GM12878 (cell line): ENCODE results near the gene RPLP2. TPM values are rescaled to one million over a fixed set of nuclear protein-coding genes. Genes with fewer than 3 reads are reported as not detected.

Experiments used
- ATAC-seq: fragments of 200-7000 bp; cut with Tn5 transposase; 3 replicates; pipeline ENCODE4 v1.9.1; 2020; ENCODE audit warnings: mild to moderate bottlenecking, moderate library complexity
- BruUV-seq: library from RNA; stranded (reverse); fragments of 400-500 nt; replicated peaks from 2 replicates; lab custom pipeline; 2021; lab: Mats Ljungman, UMichigan
- CTCF ChIA-PET: fragments of 300-600 bp; sonication (Branson Sonifier 250); formaldehyde crosslinking; extraction: SDS; loops from one replicate; lab custom pipeline; 2021; ENCODE audit warnings: inconsistent platforms; lab: Yijun Ruan, JAX
- POLR2A ChIA-PET: fragments of 350-600 bp; formaldehyde crosslinking; extraction: SDS; loops from one replicate; lab custom pipeline; 2021; ENCODE audit warnings: inconsistent platforms; lab: Charles Lee
- RAD21 ChIA-PET: fragments of 300-600 bp; sonication (Branson Sonifier 250); formaldehyde crosslinking; loops from one replicate; lab custom pipeline; 2023; ENCODE audit warnings: antibody characterized with exemption; ENCODE audit not compliant: unreplicated experiment; lab: Charles Lee
- SMC1A ChIA-PET: fragments of 300-600 bp; sonication (Branson Sonifier 250); formaldehyde crosslinking; loops from one replicate; lab custom pipeline; 2023; ENCODE audit not compliant: unreplicated experiment, uncharacterized antibody; lab: Charles Lee
- DNase-seq: peaks from one replicate; pipeline ENCODE4 v3.0.0-alpha.2; 2011; ENCODE audit warnings: low read depth, low spot score
- FAIRE-seq: peaks from 3 replicates; lab custom pipeline; 2011; peaks lifted over from hg19 to GRCh38; lab: Jason Lieb, UNC
- H2AFZ ChIP-seq: 2 replicates; pipeline ENCODE4 v1.6.0; 2011; ENCODE audit warnings: low read depth, low read length, control low read depth; ENCODE audit not compliant: control insufficient read depth
- H3K27ac ChIP-seq: 2 replicates; pipeline ENCODE4 v1.5.1; 2011; ENCODE audit warnings: control low read depth; ENCODE audit not compliant: control insufficient read depth, insufficient read depth
- H3K27me3 ChIP-seq, 2 experiments: replicated peaks in 1 of 2; 2 replicates each; pipeline versions ENCODE4 v1.6.0 to v1.6.1; 2011; ENCODE audit warnings: low read length in 1 of 2; ENCODE audit not compliant: control insufficient read depth in 2 of 2, insufficient read depth in 2 of 2
- H3K36me3 ChIP-seq, 2 experiments: 2 replicates each; pipeline ENCODE4 v1.5.1; 2011; ENCODE audit warnings: low read length in 1 of 2; ENCODE audit not compliant: control insufficient read depth in 2 of 2, insufficient read depth in 2 of 2
- H3K4me1 ChIP-seq: 2 replicates; pipeline ENCODE4 v1.6.1; 2011; ENCODE audit warnings: mild to moderate bottlenecking, low read length, moderate library complexity, mixed read lengths; ENCODE audit not compliant: control insufficient read depth, insufficient read depth
- H3K4me2 ChIP-seq: 2 replicates; pipeline ENCODE4 v1.6.0; 2011; ENCODE audit warnings: control low read depth; ENCODE audit not compliant: control insufficient read depth, insufficient read depth
- H3K4me3 ChIP-seq: fragments of 200-600 bp; sonication (generic); 2 replicates; pipeline ENCODE4 v1.5.1; 2016
- H3K79me2 ChIP-seq: 2 replicates; pipeline ENCODE4 v1.6.0; 2011; ENCODE audit warnings: low read length; ENCODE audit not compliant: control insufficient read depth, insufficient read depth
- H3K9ac ChIP-seq: 2 replicates; pipeline ENCODE4 v1.8.0; 2011; ENCODE audit warnings: low read length, control low read depth, mixed read lengths; ENCODE audit not compliant: control insufficient read depth, insufficient read depth
- H3K9me3 ChIP-seq: replicated peaks from 3 replicates; pipeline ENCODE4 v1.5.1; 2011; ENCODE audit warnings: mild to moderate bottlenecking, low read length; ENCODE audit not compliant: control insufficient read depth, insufficient read depth
- H4K20me1 ChIP-seq: 2 replicates; pipeline ENCODE4 v1.6.0; 2011; ENCODE audit not compliant: control insufficient read depth, insufficient read depth
- CBFB ChIP-seq: IDR thresholded peaks from 2 replicates; pipeline ENCODE4 v1.6.1; 2016; ENCODE audit warnings: antibody characterized with exemption, low read depth
- CBX5 ChIP-seq: sonication (generic); IDR thresholded peaks from 2 replicates; pipeline ENCODE4 v1.6.1; 2016; ENCODE audit warnings: low read depth, moderate library complexity, mild to moderate bottlenecking, inconsistent platforms
- POLR2A ChIP-seq: IDR thresholded peaks from 2 replicates; pipeline ENCODE4 v1.6.1; 2011; ENCODE audit warnings: low read depth, mild to moderate bottlenecking, low read length
- POLR2AphosphoS5 ChIP-seq: IDR thresholded peaks from 2 replicates; pipeline ENCODE4 v1.6.1; 2011; ENCODE audit warnings: mild to moderate bottlenecking, low read length, inconsistent platforms
- RELB ChIP-seq: fragments of 450-650 bp; IDR thresholded peaks from 2 replicates; pipeline ENCODE4 v1.6.1; 2017; ENCODE audit warnings: low read depth, mild to moderate bottlenecking, moderate library complexity
- WGBS: methylation state at CpG from one replicate; pipeline ENCODE4 v1.1.6; 2016; ENCODE audit warnings: low lambda C conversion rate; ENCODE audit not compliant: insufficient replicate concordance, insufficient coverage; ENCODE audit errors: missing lambda C conversion rate; 5-methylcytosine and 5-hydroxymethylcytosine counted together
- in situ Hi-C: fragments of 300-500 bp; cut with MboI; formaldehyde crosslinking; loops from 9 replicates; pipeline ENCODE4 v1.14.3; 2018; ENCODE audit warnings: mixed read lengths
- intact Hi-C: fragments of 100-400 bp; cut with micrococcal nuclease; formaldehyde crosslinking; loops from one replicate; pipeline ENCODE4 v1.14.2; 2022; ENCODE audit not compliant: unreplicated experiment
- polyA plus RNA-seq, 11 experiments: library from polyadenylated mRNA; depleted of rRNA in 4 of 11; unstranded in 6 of 11; stranded (reverse) in 5 of 11; fragments of >200 nt; fragmentation: Nextera tagmentation in 4 of 11; fragmentation: Illumina TruSeq in 1 of 11; extraction: Ambion mirVana in 4 of 11; extraction: Trizol in 1 of 11; gene quantifications; 1 replicate in 1 of 11; 2 replicates in 10 of 11; pipeline versions ENCODE4 v1.2.1 to v1.2.3, GENCODE V29; 2011 to 2016; ENCODE audit warnings: inconsistent platforms in 2 of 11, missing spikeins in 2 of 11, low read depth in 1 of 11
- total RNA-seq, 4 experiments: library from RNA; depleted of rRNA in 3 of 4; stranded (reverse); fragments of >200 nt in 3 of 4; fragmentation: Illumina TruSeq in 1 of 4; extraction: Trizol in 1 of 4; gene quantifications; 2 replicates each; pipeline versions ENCODE4 v1.2.1 to v1.2.3, GENCODE V29; 2013 to 2021

The RPLP2 gene
- total and polyA plus RNA-seq, 10 of the 15 experiments (the other 5 are each of a cell fraction or from before 2014, with no cell fraction given), result 488 to 3,558 (median 1,481) TPM

GRCh38 chr11:771617-772204 is 38.1 kb upstream of the RPLP2 start:
- no peak for FAIRE-seq
- H3K9ac ChIP-seq, result no peak overlapping the region
- no peak overlapping the region for H2AFZ ChIP-seq
- 92% methylated on average over 15 of the region's 15 CpGs for WGBS
- in situ Hi-C loops (no loop called here), intact Hi-C loops (no loop called here)
- H3K4me2 ChIP-seq, result no peak overlapping the region
- CTCF ChIA-PET, result no interaction called here
- POLR2A ChIA-PET, result no interaction called here
- no peak for ATAC-seq
- H3K36me3 ChIP-seq, result peaks cover 6 to 27% of the 10 kb centered on the region in 2 experiments; a peak in 3 of 4 replicates
- no TSS peak for BruUV-seq
- no peak overlapping the region for H3K4me3 ChIP-seq
- no peak overlapping the region for H3K27ac ChIP-seq
- no peaks in the 10 kb centered on the region for H4K20me1 ChIP-seq
- RAD21 ChIA-PET, result no interaction called here
- peaks cover 26% of the 10 kb centered on the region for H3K79me2 ChIP-seq
- peaks cover 7% of the 10 kb centered on the region for H3K4me1 ChIP-seq
- DNase-seq, result no peak
- SMC1A ChIA-PET, result no interaction called here
- no peak for TF ChIP-seq CBX5
- peak; percentile 16; the same call in 1 of the 2 replicates for TF ChIP-seq POLR2AphosphoS5
- TF ChIP-seq CBFB, result no peak
- H3K27me3 ChIP-seq, result no peaks in the 10 kb centered on the region
- H3K9me3 ChIP-seq, result no peaks in the 10 kb centered on the region

DNA sequence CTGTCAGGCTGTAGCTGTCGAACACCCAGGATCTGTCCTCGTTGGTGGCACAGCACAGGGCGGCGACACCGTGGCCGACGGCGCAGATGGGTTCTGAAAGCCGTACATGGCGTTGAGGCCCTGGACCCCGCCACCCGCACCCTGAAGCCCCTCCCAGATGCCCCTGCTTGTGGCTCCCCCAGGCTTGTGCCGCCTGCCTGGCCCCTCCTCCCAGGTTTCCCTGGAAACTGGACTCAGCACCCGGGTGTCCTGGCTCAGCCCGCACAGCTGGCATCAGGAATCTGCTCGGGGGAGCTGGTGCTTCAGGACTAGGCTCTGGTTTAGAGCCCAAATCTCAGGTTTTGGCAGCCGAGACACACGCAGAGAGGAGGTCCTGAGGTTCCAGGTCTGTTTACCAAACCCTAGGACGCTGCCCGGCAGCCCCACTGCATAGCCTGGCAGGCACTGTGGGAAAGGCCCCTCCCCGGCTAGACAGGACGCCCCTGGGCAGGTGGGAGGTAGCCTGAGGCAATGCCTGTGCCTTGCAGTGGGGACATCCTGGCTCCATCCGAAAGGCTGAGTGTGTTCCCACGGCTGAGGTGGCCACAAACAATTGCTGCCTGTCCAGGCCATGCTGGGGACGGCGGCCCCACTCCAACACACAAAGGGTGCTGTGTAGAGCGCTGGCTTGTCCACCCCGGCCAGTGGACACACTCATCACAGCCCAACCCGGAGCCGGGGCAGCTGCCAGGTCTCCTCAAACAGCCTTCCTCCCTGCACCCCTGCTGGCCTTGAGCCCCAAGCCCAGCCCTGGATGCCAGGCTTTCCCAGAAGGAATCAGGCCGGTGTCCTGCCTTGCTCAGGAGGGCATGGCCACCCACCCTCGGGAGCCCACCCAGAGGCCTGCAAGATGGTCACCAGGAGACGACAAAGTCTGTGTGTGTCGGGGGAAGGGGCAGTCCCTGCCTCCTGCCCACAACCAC is 37.1 kb upstream of the RPLP2 start:
- peaks cover 0 to 27% of the 10 kb centered on the region in 2 experiments; a peak in 3 of 4 replicates for H3K36me3 ChIP-seq
- no peaks in the 10 kb centered on the region for H4K20me1 ChIP-seq
- no TSS peak for BruUV-seq
- FAIRE-seq (no peak), DNase-seq (no peak), ATAC-seq (no peak)
- no peak overlapping the region for H3K9ac ChIP-seq
- H3K4me3 ChIP-seq, result no peak overlapping the region
- 93% methylated on average over 24 of the region's 34 CpGs for WGBS
- H3K4me2 ChIP-seq, result no peak overlapping the region
- no peak overlapping the region for H2AFZ ChIP-seq
- ChIA-PET CTCF (no interaction called here), POLR2A (no interaction called here), SMC1A (no interaction called here), RAD21 (no interaction called here)
- no peaks in the 10 kb centered on the region for H3K27me3 ChIP-seq
- in situ Hi-C loops (no loop called here), intact Hi-C loops (no loop called here)
- no peaks in the 10 kb centered on the region for H3K9me3 ChIP-seq
- peaks cover 7% of the 10 kb centered on the region for H3K4me1 ChIP-seq
- peaks cover 34% of the 10 kb centered on the region for H3K79me2 ChIP-seq
- no peak overlapping the region for H3K27ac ChIP-seq
- peak; percentile 30; the same call in 1 of the 2 replicates for TF ChIP-seq POLR2A
- TF ChIP-seq RELB, result no peak
- no peak for TF ChIP-seq CBFB
